Measurements from ENCODE around the gene IGSF6. TPM values are rescaled to one million over a fixed set of nuclear protein-coding genes. Genes with fewer than 3 reads are reported as not detected.

IGSF6 gene
- total RNA-seq, 1 donor from 2014 or later = 0.74 TPM

DNA sequence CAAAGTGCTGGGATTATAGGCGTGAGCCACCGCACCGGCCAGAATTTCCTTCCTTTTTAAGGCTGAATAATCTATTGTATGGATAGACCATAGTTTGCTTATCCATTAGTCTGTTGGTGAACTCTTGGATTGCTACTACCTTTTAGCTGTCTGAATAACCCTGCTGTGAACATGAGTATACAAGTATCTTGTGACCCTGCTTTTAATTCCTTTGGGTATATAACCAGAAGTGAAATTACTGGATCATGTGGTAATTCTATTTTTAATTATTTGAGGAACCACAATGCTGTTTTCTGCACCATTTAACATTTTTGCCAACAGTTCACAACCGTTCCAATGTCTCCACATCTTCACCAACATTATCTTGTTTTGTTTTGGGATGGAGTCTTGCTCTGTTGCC, 6.7 kb upstream of the IGSF6 start:
- intact Hi-C loops (cut with DNase I) = no loop called here
- no peak overlapping the region for H3K27ac ChIP-seq
- no peak for TF ChIP-seq POLR2AphosphoS5 (IDR thresholded peaks at IDR 0.05; ENCODE audit: insufficient read depth in 1 of 2, low read depth in 1 of 2)
- TF ChIP-seq POLR2A (IDR thresholded peaks at IDR 0.05) = no peak
- TF ChIP-seq CTCF (IDR thresholded peaks at IDR 0.05) = no peak
- peaks cover 13% of the 10 kb centered on the region for H3K4me1 ChIP-seq
- no peak overlapping the region for H3K4me3 ChIP-seq
- H3K36me3 ChIP-seq = peaks cover 0 to 7% of the 10 kb centered on the region in 2 donors
- no peak for DNase-seq (ENCODE audit: extremely low spot score in 2 of 2)
- no peaks in the 10 kb centered on the region for H3K9me3 ChIP-seq
- H3K27me3 ChIP-seq = no peaks in the 10 kb centered on the region

DNA sequence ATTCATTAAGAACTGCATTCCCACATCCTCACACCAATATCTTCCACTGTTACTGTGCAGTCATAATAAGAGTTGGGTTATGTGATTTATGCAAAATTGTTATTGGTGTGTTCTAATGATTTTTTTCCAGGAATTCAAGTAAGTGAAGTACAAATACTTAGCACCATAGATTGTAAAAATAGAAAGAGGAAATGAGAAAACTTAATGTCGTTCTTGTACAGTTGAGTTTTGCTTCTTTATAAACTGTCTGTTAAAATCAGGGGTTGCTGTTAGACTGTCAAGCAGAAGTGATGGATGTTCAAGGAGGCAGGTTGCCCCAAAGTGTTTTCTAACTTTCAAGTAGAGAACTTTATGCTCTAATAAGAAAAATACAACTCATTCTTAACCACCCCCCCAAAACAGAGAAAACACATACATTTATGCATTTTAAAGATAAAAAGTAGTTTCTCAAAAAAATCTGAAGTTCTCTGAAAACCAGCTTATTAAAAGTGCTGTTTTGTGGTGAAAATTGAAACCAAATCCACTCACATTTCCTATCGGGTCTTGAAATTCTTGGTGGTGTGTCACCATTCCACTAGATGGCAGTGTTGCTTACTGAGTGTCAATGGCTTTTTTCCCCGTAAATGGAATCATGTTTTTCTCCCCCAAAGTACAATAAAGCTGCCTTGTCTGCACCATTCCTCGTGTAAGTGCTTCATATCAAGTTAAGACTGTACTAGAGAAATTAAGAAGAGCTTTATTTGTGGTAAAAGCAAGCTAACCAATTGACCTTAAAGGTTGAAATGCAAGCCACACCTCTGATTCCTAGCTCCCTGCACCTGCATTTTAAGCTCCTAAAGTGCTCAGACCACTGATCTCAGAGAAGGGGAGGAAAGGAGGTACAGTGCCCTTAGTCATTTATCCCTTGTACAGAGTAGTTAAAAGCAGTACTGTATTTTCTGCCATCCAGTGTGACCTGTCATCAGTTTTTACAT, 4.7 kb upstream of the IGSF6 start:
- intact Hi-C loops (cut with DNase I) = no loop called here

DNA sequence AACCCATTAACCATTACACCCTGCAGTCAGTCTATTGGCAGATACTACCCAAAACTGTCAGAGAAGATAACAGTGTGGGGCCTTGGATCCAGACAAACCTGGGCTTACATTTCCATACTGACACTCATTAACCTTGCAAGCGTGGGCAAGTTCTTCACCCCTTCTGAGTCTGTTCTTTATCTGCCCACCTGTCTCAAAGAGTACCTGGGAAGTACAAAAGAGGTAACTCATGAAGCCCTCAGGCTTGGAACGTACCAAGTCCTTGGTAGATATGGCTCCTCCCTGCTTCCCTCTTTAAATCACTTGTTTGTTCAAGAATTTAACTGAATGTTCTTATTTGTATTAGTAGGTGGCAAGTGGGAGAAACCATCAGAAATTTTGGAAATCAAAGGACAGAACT, 2.5 kb upstream of the IGSF6 start:
- H3K27ac ChIP-seq = no peak overlapping the region

More for the DNA sequence above, 4.7 kb upstream of the IGSF6 start:
- no peaks in the 10 kb centered on the region for H3K27me3 ChIP-seq
- DNase-seq (ENCODE audit: extremely low spot score in 2 of 2) = no peak
- peaks cover 8% of the 10 kb centered on the region for H3K4me1 ChIP-seq
- TF ChIP-seq CTCF (IDR thresholded peaks at IDR 0.05) (peak; percentile 56 to 77 (median 67)), POLR2AphosphoS5 (IDR thresholded peaks at IDR 0.05; ENCODE audit: insufficient read depth in 1 of 2, low read depth in 1 of 2) (no peak), POLR2A (IDR thresholded peaks at IDR 0.05) (no peak)
- no peaks in the 10 kb centered on the region for H3K9me3 ChIP-seq
- no peak overlapping the region for H3K27ac ChIP-seq
- peaks cover 0 to 7% of the 10 kb centered on the region in 2 donors for H3K36me3 ChIP-seq
- H3K4me3 ChIP-seq = no peak overlapping the region

DNA sequence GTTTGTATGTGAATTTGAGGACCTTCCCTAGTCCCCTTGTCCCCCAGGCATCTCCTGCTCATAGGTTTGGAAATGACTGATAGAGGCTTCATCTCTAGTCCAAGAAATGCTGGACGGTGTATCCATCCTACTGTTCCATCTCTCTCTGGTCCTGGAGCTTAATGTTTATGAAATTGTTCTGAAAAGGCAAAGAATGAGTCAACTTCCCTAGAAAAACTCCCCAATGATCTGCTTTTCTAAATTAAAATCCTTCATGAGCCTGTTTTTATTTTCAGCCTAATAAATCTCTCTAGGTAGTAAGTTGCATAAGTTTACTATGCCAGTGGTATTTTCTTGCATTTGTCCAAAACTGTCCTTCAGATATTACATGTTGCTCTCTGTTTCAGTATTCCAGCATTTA, 2.1 kb upstream of the IGSF6 start:
- DNase-seq (ENCODE audit: extremely low spot score in 2 of 2) = no peak
- Histone ChIP-seq H3K9me3 (no peaks in the 10 kb centered on the region), H3K4me1 (peaks cover 8% of the 10 kb centered on the region), H3K36me3 (peaks cover 0 to 7% of the 10 kb centered on the region in 2 donors), H3K4me3 (no peak overlapping the region), H3K27ac (no peak overlapping the region), H3K27me3 (no peaks in the 10 kb centered on the region)
- intact Hi-C loops (cut with DNase I) = no loop called here
- TF ChIP-seq POLR2A (IDR thresholded peaks at IDR 0.05) (no peak), CTCF (IDR thresholded peaks at IDR 0.05) (no peak), POLR2AphosphoS5 (IDR thresholded peaks at IDR 0.05; ENCODE audit: insufficient read depth in 1 of 2, low read depth in 1 of 2) (no peak)

More for the DNA sequence above, 2.5 kb upstream of the IGSF6 start:
- no peak for DNase-seq (ENCODE audit: extremely low spot score in 2 of 2)
- Histone ChIP-seq H3K36me3 (peaks cover 0 to 7% of the 10 kb centered on the region in 2 donors), H3K27me3 (no peaks in the 10 kb centered on the region), H3K4me3 (no peak overlapping the region), H3K4me1 (peaks cover 8% of the 10 kb centered on the region), H3K9me3 (no peaks in the 10 kb centered on the region)
- TF ChIP-seq POLR2A (IDR thresholded peaks at IDR 0.05) = no peak
- TF ChIP-seq POLR2AphosphoS5 (IDR thresholded peaks at IDR 0.05; ENCODE audit: insufficient read depth in 1 of 2, low read depth in 1 of 2) = no peak
- TF ChIP-seq CTCF (IDR thresholded peaks at IDR 0.05) = no peak
- intact Hi-C loops (cut with DNase I) = no loop called here

DNA sequence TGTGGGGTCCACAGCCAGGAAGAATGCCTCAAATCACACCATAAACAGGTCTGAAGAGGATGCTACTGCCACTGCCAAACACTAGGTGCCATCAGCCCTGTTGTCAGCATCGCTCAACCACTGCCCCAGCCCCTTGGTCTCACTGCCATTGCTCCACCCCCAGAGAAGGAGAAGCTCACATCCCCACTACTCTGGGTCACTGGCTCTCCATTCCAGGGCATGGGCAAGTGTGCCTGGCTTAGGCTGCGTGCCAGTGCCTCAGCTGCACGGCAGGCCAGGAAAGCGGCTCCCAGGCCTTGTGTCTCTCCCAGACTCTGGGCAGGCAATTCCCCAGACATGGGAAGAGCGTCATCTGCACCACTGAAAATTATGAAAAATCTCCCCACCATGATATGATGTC, 1.2 kb upstream of the IGSF6 start:
- TF ChIP-seq CTCF (IDR thresholded peaks at IDR 0.05) (no peak), POLR2A (IDR thresholded peaks at IDR 0.05) (no peak), POLR2AphosphoS5 (IDR thresholded peaks at IDR 0.05; ENCODE audit: insufficient read depth in 1 of 2, low read depth in 1 of 2) (no peak)
- Histone ChIP-seq H3K27me3 (no peaks in the 10 kb centered on the region), H3K4me3 (no peak overlapping the region), H3K27ac (no peak overlapping the region), H3K4me1 (peaks cover 8% of the 10 kb centered on the region), H3K36me3 (peaks cover 0 to 7% of the 10 kb centered on the region in 2 donors), H3K9me3 (no peaks in the 10 kb centered on the region)
- intact Hi-C loops (cut with DNase I) = no loop called here
- no peak for DNase-seq (ENCODE audit: extremely low spot score in 2 of 2)

Data from vagina (tissue), 2 donors.